NCI-H446 treated with DMSO at 0.1 percent for 48 hours (cell line): Measurements from ENCODE around the gene ARRDC2.
A peak's percentile ranks its signal among the peaks of the same experiment; 100 is the strongest.

Source experiments
- DNase-seq: peaks from one replicate; lab custom pipeline; 2025; lab: John Stamatoyannopoulos, UW

The ARRDC2 gene

DNA sequence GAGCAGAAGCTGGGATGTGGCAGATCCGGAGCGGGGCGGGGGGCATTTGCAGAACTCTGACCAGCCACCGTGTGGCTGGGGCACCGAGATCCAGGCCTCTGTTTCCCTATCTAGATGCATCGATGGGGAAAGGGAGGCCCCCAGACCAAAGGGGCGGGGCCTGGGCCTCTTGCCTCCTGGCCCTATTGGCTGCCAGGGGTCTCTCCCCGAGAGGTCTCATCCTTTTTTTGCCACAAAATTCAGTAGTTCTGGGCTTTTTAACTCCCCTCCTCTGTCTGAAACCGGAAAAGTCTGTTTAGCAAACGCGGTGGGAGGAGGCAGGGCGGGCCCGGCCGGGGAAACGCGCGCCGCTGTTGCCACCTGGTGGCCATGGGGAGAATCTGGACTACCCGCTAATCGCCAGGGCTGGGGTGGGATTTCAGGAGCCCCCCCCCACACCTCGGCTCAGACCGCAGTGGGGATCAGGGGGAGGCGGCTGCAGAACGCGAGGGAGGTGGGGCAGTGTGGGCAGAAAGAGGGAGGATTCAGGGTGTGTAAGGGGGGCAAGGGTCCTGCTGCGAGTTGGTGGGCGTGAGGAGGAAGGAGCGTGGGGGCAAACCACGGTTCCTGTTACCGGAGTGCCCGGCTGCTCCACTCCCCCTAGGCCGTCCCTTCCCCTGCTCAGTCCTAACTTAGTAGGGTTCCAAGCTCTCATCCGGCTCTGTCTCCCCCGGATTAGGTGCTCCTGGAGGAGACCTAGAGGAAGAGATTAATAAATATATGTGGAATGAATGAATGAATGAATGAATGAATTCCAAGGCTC is 50.4 kb downstream of the ARRDC2 start:
- DNase-seq, result peak; percentile 60

DNA sequence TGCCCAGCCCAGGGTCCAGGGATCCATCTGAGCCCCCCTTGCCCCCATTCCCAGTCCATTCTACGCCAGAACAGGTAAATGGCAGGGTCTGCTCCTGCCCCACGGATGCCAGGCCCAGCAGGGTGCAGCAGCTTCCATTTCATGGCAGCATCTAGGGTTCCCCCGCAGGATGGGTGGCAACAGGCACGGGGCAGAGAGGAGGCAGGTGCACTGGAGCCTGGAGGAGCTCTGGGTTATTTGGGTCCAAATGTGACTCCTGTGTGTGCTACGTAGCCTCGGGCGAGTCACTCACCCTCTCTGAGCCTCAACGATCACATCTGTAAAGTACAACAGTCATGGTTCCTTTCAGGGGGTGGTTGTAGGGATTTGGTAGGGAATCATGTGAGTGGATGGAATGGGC is 51.3 kb downstream of the ARRDC2 start:
- no peak for DNase-seq

DNA sequence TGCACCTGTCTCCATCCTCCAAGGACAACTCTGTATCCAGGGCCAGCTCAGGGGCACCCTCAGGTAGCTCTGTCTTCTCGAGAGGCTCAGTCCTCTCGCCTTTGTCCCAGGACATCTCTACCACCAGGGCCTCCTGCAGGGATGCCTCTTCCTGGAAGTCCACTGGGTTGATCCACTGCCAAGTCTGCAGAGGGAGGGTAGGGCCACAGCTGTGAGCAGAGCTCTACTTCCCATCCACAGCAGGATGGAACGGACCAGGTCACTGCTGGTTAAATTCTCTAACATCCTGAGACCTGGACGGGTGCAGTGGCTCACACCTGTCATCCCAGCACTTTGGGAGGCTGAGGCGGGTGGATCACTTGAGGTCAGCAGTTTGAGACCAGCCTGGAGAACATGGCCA is 51.9 kb downstream of the ARRDC2 start:
- DNase-seq, result no peak

DNA sequence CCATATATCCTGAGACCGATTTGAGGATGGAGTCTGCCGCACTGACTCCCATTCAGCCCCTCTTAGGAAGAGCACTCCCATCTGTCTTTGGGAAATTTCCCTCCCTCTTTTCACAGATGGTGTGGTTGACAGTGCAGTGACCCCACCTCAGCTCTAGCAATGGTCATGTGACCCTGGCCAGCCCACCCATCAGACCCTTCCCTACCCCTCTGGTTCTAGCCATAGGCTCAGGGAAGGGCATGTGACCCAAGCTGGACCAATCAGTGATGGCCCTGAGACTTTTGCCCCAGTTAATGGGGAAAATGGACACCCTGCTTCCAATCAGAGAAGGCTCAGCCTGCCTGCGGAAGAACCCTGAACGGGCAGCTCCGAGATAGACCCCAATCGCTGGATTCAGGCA is 52.5 kb downstream of the ARRDC2 start:
- DNase-seq, result no peak

- no peak for DNase-seq
These were observed 54.1 kb downstream of the ARRDC2 start for GRCh38 chr19:18062028-18062427.

GRCh38 chr19:18063463-18063862 is 55.5 kb downstream of the ARRDC2 start:
- no peak for DNase-seq
